Measurements from ENCODE around the gene IGFLR1.
"Not testable (repeated sequence)": the region's sequence is repeated elsewhere in the genome, so short reads cannot be mapped to it uniquely, and the experiment has no call there.

The IGFLR1 gene

GRCh38 chr19:35777086-35777841, 35.0 kb upstream of the IGFLR1 start:
- in situ Hi-C loops (cut with MboI; ENCODE audit: low sequenced_read_pairs) = no loop called here

DNA sequence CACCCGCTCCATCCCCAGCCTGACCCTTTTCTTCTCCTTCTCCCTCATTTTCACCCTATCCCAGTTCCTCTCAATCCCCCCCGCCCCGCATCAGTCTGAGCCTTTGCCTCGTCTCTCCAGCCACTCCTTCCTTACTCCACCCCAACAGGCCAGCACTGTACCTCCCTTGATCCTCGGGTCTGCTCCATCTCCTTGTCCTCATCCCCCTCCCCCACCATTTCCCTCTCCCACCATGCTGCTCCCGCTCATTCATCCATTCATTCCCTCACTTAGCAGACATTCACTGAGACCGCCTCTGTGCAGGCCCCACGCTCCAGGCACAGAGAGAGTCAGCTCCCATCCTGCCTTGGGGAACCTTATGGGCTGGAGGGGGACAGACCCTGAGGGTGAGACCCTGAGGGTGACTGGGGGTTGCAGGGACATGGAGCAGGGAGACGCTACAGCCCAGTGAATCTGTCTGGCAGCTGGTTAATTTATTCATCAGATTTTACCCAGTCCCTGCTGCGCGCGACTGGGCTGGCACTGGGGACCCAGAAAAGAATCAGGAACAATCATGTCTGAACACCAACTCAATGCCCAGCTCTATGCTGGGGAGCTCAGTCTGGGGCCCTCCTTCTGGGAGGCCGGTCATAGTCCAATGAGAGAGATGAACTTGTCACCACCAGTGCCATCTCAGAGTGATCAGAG, 34.0 kb upstream of the IGFLR1 start:
- in situ Hi-C loops (cut with MboI; ENCODE audit: low sequenced_read_pairs) = no loop called here

GRCh38 chr19:35775298-35776101, 33.2 kb upstream of the IGFLR1 start, which contains the start of gene ARHGAP33:
Gene ARHGAP33, plus strand, starts transcription at chr19:35775564. Its CDS starts 95 bp downstream, at chr19:35775659.
- in situ Hi-C loops (cut with MboI; ENCODE audit: low sequenced_read_pairs) = no loop called here

DNA sequence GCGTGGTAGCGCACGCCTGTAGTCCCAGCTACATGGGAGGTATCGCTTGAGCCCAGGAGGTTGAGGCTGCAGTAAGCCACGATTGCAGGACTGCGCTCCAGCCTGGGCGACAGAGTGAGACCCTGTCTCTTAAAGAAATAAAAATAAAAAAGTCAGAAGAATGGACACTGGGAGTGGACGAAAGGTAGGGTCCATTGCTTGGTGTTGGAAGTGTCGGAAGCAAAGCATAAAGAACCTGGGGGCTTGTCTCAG, 32.7 kb upstream of the IGFLR1 start:
- in situ Hi-C loops (cut with MboI; ENCODE audit: low sequenced_read_pairs) = no loop called here

DNA sequence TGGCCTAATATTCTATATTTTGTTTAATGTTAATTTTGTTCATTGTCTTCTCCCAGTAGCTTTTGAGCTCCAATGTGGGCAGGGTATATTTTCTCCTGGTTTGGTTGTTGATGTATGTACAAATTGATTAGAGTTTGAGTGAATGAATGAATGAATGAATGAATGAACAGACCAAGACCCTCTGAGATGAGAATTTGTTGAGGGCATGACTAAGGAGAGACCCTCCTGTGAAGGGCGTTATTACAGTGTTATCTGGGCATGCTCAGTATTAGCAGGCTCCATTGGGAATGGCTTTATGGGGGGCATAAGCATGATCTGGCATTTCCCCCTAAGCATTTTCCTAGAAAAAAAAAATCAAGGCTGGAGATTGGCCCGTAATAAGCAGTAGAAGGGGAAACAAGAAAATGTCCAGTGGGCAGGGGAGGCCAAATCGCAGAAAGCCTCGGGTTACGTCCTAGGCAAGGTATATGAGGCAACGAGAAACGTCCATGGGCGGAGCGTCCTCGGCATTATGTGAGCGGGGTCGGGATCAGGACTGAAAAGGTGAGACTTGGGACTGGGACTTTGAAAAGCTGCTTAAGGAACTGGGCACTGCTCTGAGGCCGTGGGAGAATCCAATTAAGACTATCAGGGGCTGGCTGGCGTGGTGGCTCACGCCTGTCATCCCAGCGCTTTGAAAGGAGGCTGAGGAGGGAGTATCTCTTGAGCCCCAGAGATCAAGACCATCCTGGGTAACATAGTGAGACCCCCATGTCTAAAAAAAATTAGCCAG, 32.2 kb upstream of the IGFLR1 start:
- in situ Hi-C loops (cut with MboI; ENCODE audit: low sequenced_read_pairs) = no loop called here

DNA sequence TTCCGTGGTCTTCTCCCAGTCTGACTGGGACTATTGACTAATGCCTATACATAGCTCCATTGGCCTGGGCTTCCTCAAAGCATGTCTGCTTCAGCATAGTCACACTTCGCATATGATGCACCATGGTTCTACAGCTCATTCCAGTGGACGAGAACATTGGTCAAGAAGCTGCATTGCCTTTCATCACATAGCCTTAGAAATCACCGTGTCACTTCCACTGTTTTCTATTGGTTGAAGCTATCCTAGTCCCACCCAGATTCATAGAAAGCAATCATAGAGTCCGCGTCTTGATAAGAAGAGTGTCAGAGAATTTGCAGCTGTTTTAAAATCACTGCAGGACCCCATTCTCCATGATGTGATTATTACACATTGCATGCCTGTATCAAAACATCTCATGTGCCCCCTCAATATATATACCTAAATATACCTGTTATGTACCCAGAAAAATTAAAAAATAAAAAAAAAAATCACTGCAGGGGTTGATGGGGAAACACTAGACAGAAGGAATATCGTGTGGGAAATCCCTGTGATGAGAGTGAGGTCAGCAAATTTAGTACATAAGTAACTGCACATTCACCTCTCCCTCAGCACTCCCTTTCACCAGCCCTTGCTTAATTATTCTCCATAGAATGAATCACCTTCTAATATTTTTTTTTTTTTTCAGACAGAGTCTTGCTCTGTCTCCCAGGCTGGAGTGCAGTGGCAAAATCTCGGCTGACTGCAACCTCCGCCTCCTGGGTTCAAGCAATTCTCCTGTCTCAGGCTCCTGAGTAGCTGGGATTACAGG, 31.0 kb upstream of the IGFLR1 start:
- in situ Hi-C loops (cut with MboI; ENCODE audit: low sequenced_read_pairs) = no loop called here

GRCh38 chr19:35772362-35772761, 30.1 kb upstream of the IGFLR1 start:
- in situ Hi-C loops (cut with MboI; ENCODE audit: low sequenced_read_pairs) = not testable (repeated sequence)

DNA sequence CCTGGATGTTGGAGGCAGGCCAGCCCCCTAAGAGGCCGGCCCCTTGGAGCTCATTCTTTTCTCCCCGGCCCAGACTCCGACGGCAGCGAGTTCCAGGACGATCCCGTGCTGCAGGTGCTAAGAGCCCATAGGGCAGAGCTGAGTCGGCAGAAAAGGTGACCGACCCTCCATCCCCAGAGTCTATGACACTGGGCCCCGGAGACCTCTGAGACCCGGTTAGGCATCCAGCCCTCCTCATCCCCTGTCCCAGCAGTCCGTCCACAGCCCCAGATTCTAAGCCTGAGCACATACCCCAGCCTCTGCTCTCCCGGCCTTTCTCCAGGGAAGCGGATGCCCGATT, 25.8 kb upstream of the IGFLR1 start:
- in situ Hi-C loops (cut with MboI; ENCODE audit: low sequenced_read_pairs) = no loop called here

- in situ Hi-C loops (cut with MboI; ENCODE audit: low sequenced_read_pairs) = no loop called here
Observed at GRCh38 chr19:35767288-35768081, 25.2 kb upstream of the IGFLR1 start.

DNA sequence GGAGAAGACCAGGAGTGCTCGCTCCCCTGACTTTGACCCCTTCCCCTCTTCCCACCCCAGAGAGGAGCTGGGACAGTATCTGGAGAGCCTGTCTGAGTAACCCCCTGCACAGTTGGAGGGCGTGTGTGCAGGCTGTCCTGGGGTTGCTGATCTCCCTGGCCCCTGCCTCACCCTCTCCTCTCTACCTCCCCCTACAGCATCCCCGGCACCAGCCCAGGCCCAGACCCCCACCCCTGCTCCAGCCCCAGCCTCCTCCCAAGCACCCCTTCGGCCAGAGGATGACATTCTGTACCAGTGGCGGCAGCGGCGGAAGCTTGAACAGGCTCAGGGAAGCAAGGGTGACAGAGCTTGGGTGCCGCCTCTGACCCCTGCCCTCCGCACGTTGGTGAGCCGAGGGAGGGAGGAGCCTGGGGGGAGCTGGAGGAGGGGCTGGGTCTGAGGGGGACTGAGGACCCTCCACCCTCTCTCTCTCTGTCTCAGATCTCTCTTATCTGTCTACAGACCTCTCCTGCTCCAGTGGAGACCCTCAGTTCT, 24.4 kb upstream of the IGFLR1 start:
- in situ Hi-C loops (cut with MboI; ENCODE audit: low sequenced_read_pairs) = no loop called here

- in situ Hi-C loops (cut with MboI; ENCODE audit: low sequenced_read_pairs) = no loop called here
Observed at GRCh38 chr19:35764432-35765315, 22.4 kb upstream of the IGFLR1 start.

- in situ Hi-C loops (cut with MboI; ENCODE audit: low sequenced_read_pairs) = no loop called here
Observed at GRCh38 chr19:35760711-35761349, 18.6 kb upstream of the IGFLR1 start.

DNA sequence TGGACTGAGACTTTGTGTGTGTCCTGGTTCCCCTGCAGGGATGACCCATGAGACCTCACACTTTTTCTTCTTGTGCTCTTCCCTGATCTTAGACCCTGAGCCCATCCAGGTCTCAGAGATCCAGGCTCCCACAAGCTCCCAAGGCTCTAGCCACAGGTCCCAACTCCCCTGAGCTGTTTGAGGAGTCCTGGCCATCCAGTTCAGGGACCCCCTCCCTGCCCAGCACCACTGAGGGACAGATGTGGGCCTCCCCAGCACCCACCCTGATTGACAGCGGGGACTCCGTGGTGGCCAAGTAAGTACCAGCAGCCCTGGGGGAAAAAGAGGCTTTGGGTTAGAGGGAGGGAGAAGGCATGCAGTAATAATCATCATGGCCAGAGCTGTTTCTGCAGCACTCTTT, 17.4 kb upstream of the IGFLR1 start:
- in situ Hi-C loops (cut with MboI; ENCODE audit: low sequenced_read_pairs) = no loop called here

DNA sequence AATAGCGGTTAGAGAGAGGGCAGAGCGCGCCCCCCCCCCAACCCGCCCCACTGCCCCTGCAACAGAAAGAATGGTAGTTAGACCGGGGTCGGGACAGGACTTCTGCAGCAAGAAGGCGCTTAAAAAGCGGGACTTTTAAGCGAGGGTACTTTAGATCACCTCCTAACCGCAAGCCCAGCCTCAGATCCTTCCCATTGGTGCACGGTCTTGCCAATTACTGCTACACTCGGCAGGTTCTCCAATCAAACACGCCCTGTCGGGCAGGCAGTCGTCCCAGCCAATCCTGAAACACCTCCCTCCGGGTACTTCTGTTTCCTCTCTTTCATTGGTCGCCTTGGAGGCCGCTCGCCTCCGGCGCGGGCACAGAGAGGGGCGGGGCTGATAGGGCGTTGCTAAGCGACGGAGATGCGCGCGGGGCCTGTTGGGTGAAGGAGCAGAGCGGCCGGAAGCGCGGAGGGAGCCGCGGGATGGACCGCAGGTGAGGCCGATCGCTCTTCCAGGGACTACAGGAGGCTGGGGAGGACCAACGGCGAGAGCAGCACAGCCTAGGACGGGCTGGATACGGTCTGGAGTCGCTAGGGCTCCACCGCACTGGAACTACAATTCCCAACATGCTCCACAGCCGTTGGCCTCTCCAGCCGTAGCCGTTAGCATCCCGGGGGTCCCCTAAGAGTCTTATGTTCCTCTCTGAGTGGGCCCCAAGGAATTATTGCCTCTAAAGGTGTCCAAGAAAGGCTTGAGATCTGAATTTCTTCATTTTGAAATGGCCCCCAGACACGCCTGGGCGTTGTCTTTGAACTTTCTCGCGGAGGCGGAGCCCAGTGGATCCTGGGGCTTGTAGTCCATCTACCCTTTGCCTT, 15.7 kb upstream of the IGFLR1 start, which contains the start of gene PROSER3:
TSS of gene PROSER3 (plus strand) at position 428 of the 860 bp plus-strand sequence. CDS start at position 468, 40 bp downstream.
- in situ Hi-C loops (cut with MboI; ENCODE audit: low sequenced_read_pairs) = no loop called here

DNA sequence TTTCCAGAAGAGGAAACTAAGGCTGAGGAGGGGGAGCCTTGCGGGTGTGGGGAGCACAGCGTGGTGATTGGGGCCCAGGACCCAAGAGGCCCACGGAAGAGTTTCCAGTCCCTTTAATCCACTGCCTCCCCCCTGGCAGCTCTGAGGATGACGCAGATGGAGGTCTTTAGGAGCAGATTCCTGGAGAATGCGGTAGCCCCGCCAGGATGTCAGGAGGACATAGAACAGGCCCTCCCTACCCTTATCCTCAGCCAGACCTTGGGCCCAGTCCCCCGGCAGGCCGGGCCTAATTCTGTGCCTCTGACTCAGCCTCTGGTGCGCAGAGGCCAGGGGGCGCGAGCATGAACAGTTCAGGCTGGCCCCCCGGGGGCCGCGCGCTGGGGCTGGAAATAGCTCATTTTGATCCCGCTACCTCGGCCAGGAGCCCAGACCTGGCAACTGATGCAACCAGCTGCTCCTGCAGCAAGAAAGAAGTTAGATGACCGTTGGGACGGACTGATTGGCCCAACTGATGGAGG, 15.0 kb upstream of the IGFLR1 start:
- in situ Hi-C loops (cut with MboI; ENCODE audit: low sequenced_read_pairs) = no loop called here

GRCh38 chr19:35756377-35757230, 14.4 kb upstream of the IGFLR1 start, which contains the start of gene HSPB6:
Gene HSPB6, minus strand, starts transcription at chr19:35757029. Its CDS starts 21 bp downstream, at chr19:35757008.
- in situ Hi-C loops (cut with MboI; ENCODE audit: low sequenced_read_pairs) = no loop called here

Data from HL-60/S4 treated with retinoic acid at 250 ng/mL for 4 days and 3 days (cell line).